Measurements from ENCODE around the gene SLC17A3.

SLC17A3 gene

GRCh38 chr6:25907475-25908014 is 33.5 kb upstream of the SLC17A3 start:
- Histone ChIP-seq H3K9me3 (ENCODE audit: insufficient read depth, low read length) (no peaks in the 10 kb centered on the region), H3K27ac (ENCODE audit: low read depth, low read length) (no peak overlapping the region), H4K20me1 (ENCODE audit: low read depth, low read length) (no peaks in the 10 kb centered on the region), H3K79me2 (ENCODE audit: insufficient read depth, low read length) (no peaks in the 10 kb centered on the region), H3K4me3 (ENCODE audit: insufficient read depth, low read length, poor library complexity, severe bottlenecking) (no peak overlapping the region), H3K9ac (ENCODE audit: low read length) (no peak overlapping the region), H3K9me2 (replicated peaks; ENCODE audit: insufficient read depth, low read length) (no peaks in the 10 kb centered on the region), H3K36me3 (ENCODE audit: low read length) (no peaks in the 10 kb centered on the region), H3K4me2 (ENCODE audit: low read depth, low read length, poor library complexity, severe bottlenecking) (no peak overlapping the region), H2AFZ (ENCODE audit: low read depth, low read length, severe bottlenecking) (no peak overlapping the region), H3K27me3 (ENCODE audit: low read length) (no peaks in the 10 kb centered on the region), H3F3A (ENCODE audit: insufficient read depth) (no peaks in the 10 kb centered on the region)
- no peak for TF ChIP-seq CTCF (IDR thresholded peaks at IDR 0.05; ENCODE audit: insufficient read depth, low read length, poor library complexity, severe bottlenecking)
- no peak for TF ChIP-seq EZH2phosphoT487 (conservative IDR thresholded peaks at IDR 0.05; ENCODE audit: low read length)

- H3F3A ChIP-seq (ENCODE audit: insufficient read depth) = no peaks in the 10 kb centered on the region
These were observed 29.5 kb upstream of the SLC17A3 start for GRCh38 chr6:25903467-25904099.

GRCh38 chr6:25902071-25902470 is 28.0 kb upstream of the SLC17A3 start:
- H2AFZ ChIP-seq (ENCODE audit: low read depth, low read length, severe bottlenecking) = peak overlapping the region; percentile 18
- TF ChIP-seq CTCF (IDR thresholded peaks at IDR 0.05; ENCODE audit: insufficient read depth, low read length, poor library complexity, severe bottlenecking) = no peak
- TF ChIP-seq EZH2phosphoT487 (conservative IDR thresholded peaks at IDR 0.05; ENCODE audit: low read length) = no peak

More at GRCh38 chr6:25903467-25904099, 29.5 kb upstream of the SLC17A3 start:
- Histone ChIP-seq H3K4me2 (ENCODE audit: low read depth, low read length, poor library complexity, severe bottlenecking) (no peak overlapping the region), H3K27me3 (ENCODE audit: low read length) (no peaks in the 10 kb centered on the region), H3K79me2 (ENCODE audit: insufficient read depth, low read length) (no peaks in the 10 kb centered on the region), H3K9ac (ENCODE audit: low read length) (no peak overlapping the region), H3K9me3 (ENCODE audit: insufficient read depth, low read length) (no peaks in the 10 kb centered on the region), H3K36me3 (ENCODE audit: low read length) (no peaks in the 10 kb centered on the region), H4K20me1 (ENCODE audit: low read depth, low read length) (no peaks in the 10 kb centered on the region), H3K27ac (ENCODE audit: low read depth, low read length) (no peak overlapping the region), H3K4me3 (ENCODE audit: insufficient read depth, low read length, poor library complexity, severe bottlenecking) (no peak overlapping the region), H2AFZ (ENCODE audit: low read depth, low read length, severe bottlenecking) (no peak overlapping the region), H3K9me2 (replicated peaks; ENCODE audit: insufficient read depth, low read length) (no peaks in the 10 kb centered on the region)
- TF ChIP-seq EZH2phosphoT487 (conservative IDR thresholded peaks at IDR 0.05; ENCODE audit: low read length) (no peak), CTCF (IDR thresholded peaks at IDR 0.05; ENCODE audit: insufficient read depth, low read length, poor library complexity, severe bottlenecking) (no peak)

More at GRCh38 chr6:25902071-25902470, 28.0 kb upstream of the SLC17A3 start:
- H3K9ac ChIP-seq (ENCODE audit: low read length) = no peak overlapping the region
- H3K27ac ChIP-seq (ENCODE audit: low read depth, low read length) = no peak overlapping the region
- no peaks in the 10 kb centered on the region for H4K20me1 ChIP-seq (ENCODE audit: low read depth, low read length)
- no peaks in the 10 kb centered on the region for H3K79me2 ChIP-seq (ENCODE audit: insufficient read depth, low read length)
- no peaks in the 10 kb centered on the region for H3K9me3 ChIP-seq (ENCODE audit: insufficient read depth, low read length)
- H3F3A ChIP-seq (ENCODE audit: insufficient read depth) = no peaks in the 10 kb centered on the region
- H3K36me3 ChIP-seq (ENCODE audit: low read length) = no peaks in the 10 kb centered on the region
- H3K27me3 ChIP-seq (ENCODE audit: low read length) = no peaks in the 10 kb centered on the region
- no peaks in the 10 kb centered on the region for H3K9me2 ChIP-seq (replicated peaks; ENCODE audit: insufficient read depth, low read length)
- no peak overlapping the region for H3K4me3 ChIP-seq (ENCODE audit: insufficient read depth, low read length, poor library complexity, severe bottlenecking)
- peak overlapping the region; percentile 37 for H3K4me2 ChIP-seq (ENCODE audit: low read depth, low read length, poor library complexity, severe bottlenecking)

All from SU-DHL-6 (cell line).